H9 (cell line): Measurements from ENCODE around the gene ZKSCAN7. TPM values are rescaled to one million over a fixed set of nuclear protein-coding genes. Genes with fewer than 3 reads are reported as not detected.

Experiments used
- DNase-seq: peaks from one replicate; pipeline ENCODE4 v3.0.0-alpha.2; 2017
- H2AFZ ChIP-seq: one replicate; pipeline ENCODE4 v1.6.1; 2013; ENCODE audit warnings: mild to moderate bottlenecking, low read length, control low read depth, moderate library complexity
- H2AK5ac ChIP-seq: 2 replicates; pipeline ENCODE4 v1.6.1; 2013; ENCODE audit warnings: low read length, control low read depth, mixed read lengths; ENCODE audit not compliant: insufficient read length
- H2BK120ac ChIP-seq: one replicate; pipeline ENCODE4 v1.6.1; 2013; ENCODE audit warnings: low read depth, mild to moderate bottlenecking, low read length, control low read depth, inconsistent platforms; ENCODE audit not compliant: poor library complexity, severe bottlenecking
- H2BK12ac ChIP-seq: 2 replicates; pipeline ENCODE4 v1.6.1; 2013; ENCODE audit warnings: low read length, control low read depth, mixed read lengths, low read depth; ENCODE audit not compliant: insufficient read length
- H2BK15ac ChIP-seq: 2 replicates; pipeline ENCODE4 v1.6.1; 2013; ENCODE audit warnings: low read depth, low read length, control low read depth
- H2BK20ac ChIP-seq: one replicate; pipeline ENCODE4 v1.6.1; 2013; ENCODE audit warnings: low read depth, mild to moderate bottlenecking, low read length, control low read depth, inconsistent platforms; ENCODE audit not compliant: poor library complexity, severe bottlenecking
- H2BK5ac ChIP-seq: 2 replicates; pipeline ENCODE4 v1.6.1; 2013; ENCODE audit warnings: low read length, control low read depth, mixed read lengths; ENCODE audit not compliant: insufficient read length
- H3K14ac ChIP-seq: 2 replicates; pipeline ENCODE4 v1.6.1; 2013; ENCODE audit warnings: low read length, control low read depth; ENCODE audit not compliant: insufficient read depth
- H3K18ac ChIP-seq: 2 replicates; pipeline ENCODE4 v1.6.1; 2013; ENCODE audit warnings: low read depth, mild to moderate bottlenecking, mixed read lengths, low read length, control low read depth; ENCODE audit not compliant: insufficient read length
- H3K23ac ChIP-seq: 2 replicates; pipeline ENCODE4 v1.6.1; 2013; ENCODE audit warnings: low read length, control low read depth, mixed read lengths, low read depth; ENCODE audit not compliant: insufficient read length
- H3K23me2 ChIP-seq: 2 replicates; pipeline ENCODE4 v1.6.1; 2013; ENCODE audit warnings: low read depth, mild to moderate bottlenecking, mixed read lengths, low read length, control low read depth; ENCODE audit not compliant: insufficient read length, poor library complexity, severe bottlenecking
- H3K27ac ChIP-seq: 2 replicates; pipeline ENCODE4 v1.5.1; 2013; ENCODE audit warnings: low read length, control low read depth, mixed read lengths, low read depth; ENCODE audit not compliant: insufficient read length
- H3K27me3 ChIP-seq: 2 replicates; pipeline ENCODE4 v1.6.1; 2013; ENCODE audit warnings: low read length, control low read depth, inconsistent platforms; ENCODE audit not compliant: insufficient read depth
- H3K4ac ChIP-seq: 2 replicates; pipeline ENCODE4 v1.6.1; 2013; ENCODE audit warnings: low read depth, mild to moderate bottlenecking, control low read depth, inconsistent platforms, low read length, moderate library complexity
- H3K4me1 ChIP-seq: 2 replicates; pipeline ENCODE4 v1.6.1; 2013; ENCODE audit warnings: low read length, control low read depth, inconsistent platforms; ENCODE audit not compliant: insufficient read depth
- H3K4me2 ChIP-seq: 2 replicates; pipeline ENCODE4 v1.6.1; 2013; ENCODE audit warnings: low read length, control low read depth, mixed read lengths; ENCODE audit not compliant: insufficient read length, insufficient read depth
- H3K56ac ChIP-seq: 2 replicates; pipeline ENCODE4 v1.6.1; 2013; ENCODE audit warnings: low read depth, mild to moderate bottlenecking, mixed read lengths, low read length, control low read depth; ENCODE audit not compliant: insufficient read length
- H3K79me1 ChIP-seq: 2 replicates; pipeline ENCODE4 v1.6.1; 2013; ENCODE audit warnings: low read depth, mild to moderate bottlenecking, moderate library complexity, low read length, control low read depth, inconsistent platforms; ENCODE audit not compliant: insufficient read depth, poor library complexity, severe bottlenecking
- H3K79me2 ChIP-seq: 2 replicates; pipeline ENCODE4 v1.6.1; 2013; ENCODE audit warnings: low read length, control low read depth, inconsistent platforms; ENCODE audit not compliant: insufficient read depth
- H3K9ac ChIP-seq: 2 replicates; pipeline ENCODE4 v1.6.1; 2013; ENCODE audit warnings: low read length, control low read depth, mixed read lengths; ENCODE audit not compliant: insufficient read length; ENCODE audit errors: extremely low read depth
- H3K9me3 ChIP-seq: one replicate; pipeline ENCODE4 v1.6.1; 2013; ENCODE audit warnings: low read depth, low read length, inconsistent platforms; ENCODE audit not compliant: control insufficient read depth
- H3T11ph ChIP-seq: one replicate; pipeline ENCODE4 v1.6.1; 2013; ENCODE audit warnings: mild to moderate bottlenecking, low read length, control low read depth, inconsistent platforms
- H4K20me1 ChIP-seq: one replicate; pipeline ENCODE4 v1.6.1; 2013; ENCODE audit not compliant: control insufficient read depth, insufficient read length, insufficient read depth
- H4K5ac ChIP-seq: 2 replicates; pipeline ENCODE4 v1.6.1; 2013; ENCODE audit warnings: low read depth, mild to moderate bottlenecking, mixed read lengths, low read length, control low read depth; ENCODE audit not compliant: insufficient read length
- H4K8ac ChIP-seq: replicated peaks from 2 replicates; pipeline ENCODE4 v1.6.1; 2013; ENCODE audit warnings: low read length, control low read depth, mixed read lengths, low read depth; ENCODE audit not compliant: insufficient read length
- H4K91ac ChIP-seq: 2 replicates; pipeline ENCODE4 v1.6.1; 2013; ENCODE audit warnings: low read depth, mild to moderate bottlenecking, moderate library complexity, mixed read lengths, low read length, control low read depth; ENCODE audit not compliant: insufficient read length
- H3K27ac Mint-ChIP-seq, 3 experiments: 2 replicates in 2 of 3; 3 replicates in 1 of 3; pipeline ENCODE4 v1.8.0; 2020 to 2021; ENCODE audit warnings: mixed read lengths in 3 of 3, mild to moderate bottlenecking in 1 of 3, moderate library complexity in 1 of 3
- H3K27me3 Mint-ChIP-seq: 2 replicates; pipeline ENCODE4 v1.8.0; 2021; ENCODE audit warnings: low read depth, mild to moderate bottlenecking, moderate library complexity, mixed read lengths
- H3K36me3 Mint-ChIP-seq, 3 experiments: 2 replicates in 2 of 3; 3 replicates in 1 of 3; pipeline ENCODE4 v1.8.0; 2020 to 2021; ENCODE audit warnings: low read depth in 3 of 3, mixed read lengths in 3 of 3; ENCODE audit not compliant: insufficient read depth in 1 of 3
- H3K4me1 Mint-ChIP-seq, 2 experiments: 2 replicates each; pipeline ENCODE4 v1.8.0; 2020; ENCODE audit warnings: mixed read lengths in 2 of 2
- H3K4me3 Mint-ChIP-seq, 2 experiments: 2 replicates in 1 of 2; 3 replicates in 1 of 2; pipeline ENCODE4 v1.8.0; 2020 to 2021; ENCODE audit warnings: mild to moderate bottlenecking in 2 of 2, mixed read lengths in 2 of 2, moderate library complexity in 1 of 2
- H3K9me3 Mint-ChIP-seq, 2 experiments: 2 replicates in 1 of 2; 3 replicates in 1 of 2; pipeline ENCODE4 v1.8.0; 2020; ENCODE audit warnings: mild to moderate bottlenecking in 2 of 2, mixed read lengths in 2 of 2, moderate library complexity in 1 of 2
- WGBS: extraction: QIAGEN DNeasy Blood & Tissue Kit; methylation state at CpG from one replicate; pipeline ENCODE4 v1.1.7; 2013; ENCODE audit warnings: missing lambda C conversion rate, low lambda C conversion rate, mixed read lengths; ENCODE audit not compliant: insufficient read length; ENCODE audit errors: extremely low coverage; 5-methylcytosine and 5-hydroxymethylcytosine counted together
- total RNA-seq: library from RNA; stranded (reverse); gene quantifications from 2 replicates; pipeline ENCODE4 v1.2.1, GENCODE V29; 2021
- TF ChIP-seq, protein P1 (sequence below): fragments of 200-600 bp; sonication (generic); conservative IDR thresholded peaks from 3 replicates; pipeline ENCODE4 v1.8.0; 2021; ENCODE audit warnings: antibody characterized with exemption, mild to moderate bottlenecking

The ZKSCAN7 gene
- total RNA-seq, 1 experiment from 2014 or later: 8.7 TPM

DNA sequence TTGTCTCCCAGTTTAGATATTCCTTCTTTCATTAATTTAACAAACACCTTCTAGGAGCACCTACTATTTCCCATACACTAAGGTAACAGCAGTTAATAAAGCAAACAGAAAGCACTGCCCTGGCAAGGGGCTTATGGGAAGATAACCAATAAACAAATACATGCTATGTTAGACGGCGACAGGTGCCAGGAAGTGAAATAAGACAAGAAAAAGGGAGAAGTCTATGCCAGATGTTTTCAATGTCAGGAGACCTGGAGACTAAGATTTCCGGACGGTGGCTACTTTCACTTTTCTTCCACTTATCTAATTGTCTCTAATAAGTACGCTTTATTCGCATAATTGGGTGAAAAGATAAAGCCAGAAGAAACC, 45.0 kb upstream of the ZKSCAN7 start:
- H4K91ac ChIP-seq: no peak overlapping the region
- H3K56ac ChIP-seq: no peak overlapping the region
- H3K18ac ChIP-seq: no peak overlapping the region
- no peak overlapping the region for H2BK12ac ChIP-seq
- H3K14ac ChIP-seq: no peak overlapping the region
- H3K9ac ChIP-seq: peak overlapping the region; percentile 72
- Mint-ChIP-seq H3K36me3 (peaks cover 0 to 28% (median 21%) of the 10 kb centered on the region in 3 experiments; a peak in 5 of 7 replicates), H3K27me3 (no peaks in the 10 kb centered on the region), H3K4me1 (peaks cover 39% of the 10 kb centered on the region in 2 experiments), H3K9me3 (peaks cover 5 to 13% of the 10 kb centered on the region in 2 experiments), H3K27ac (no peak overlapping the region; a peak in 1 of 7 replicates), H3K4me3 (peak overlapping the region; percentile 93 to 94)
- no peak for DNase-seq
- TF ChIP-seq, protein P1, sequence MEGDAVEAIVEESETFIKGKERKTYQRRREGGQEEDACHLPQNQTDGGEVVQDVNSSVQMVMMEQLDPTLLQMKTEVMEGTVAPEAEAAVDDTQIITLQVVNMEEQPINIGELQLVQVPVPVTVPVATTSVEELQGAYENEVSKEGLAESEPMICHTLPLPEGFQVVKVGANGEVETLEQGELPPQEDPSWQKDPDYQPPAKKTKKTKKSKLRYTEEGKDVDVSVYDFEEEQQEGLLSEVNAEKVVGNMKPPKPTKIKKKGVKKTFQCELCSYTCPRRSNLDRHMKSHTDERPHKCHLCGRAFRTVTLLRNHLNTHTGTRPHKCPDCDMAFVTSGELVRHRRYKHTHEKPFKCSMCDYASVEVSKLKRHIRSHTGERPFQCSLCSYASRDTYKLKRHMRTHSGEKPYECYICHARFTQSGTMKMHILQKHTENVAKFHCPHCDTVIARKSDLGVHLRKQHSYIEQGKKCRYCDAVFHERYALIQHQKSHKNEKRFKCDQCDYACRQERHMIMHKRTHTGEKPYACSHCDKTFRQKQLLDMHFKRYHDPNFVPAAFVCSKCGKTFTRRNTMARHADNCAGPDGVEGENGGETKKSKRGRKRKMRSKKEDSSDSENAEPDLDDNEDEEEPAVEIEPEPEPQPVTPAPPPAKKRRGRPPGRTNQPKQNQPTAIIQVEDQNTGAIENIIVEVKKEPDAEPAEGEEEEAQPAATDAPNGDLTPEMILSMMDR: no peak
- H3K23me2 ChIP-seq: no peaks in the 10 kb centered on the region
- peaks cover 7% of the 10 kb centered on the region; the same call in 1 of the 2 replicates for H3K79me2 ChIP-seq
- H3K27me3 ChIP-seq: no peaks in the 10 kb centered on the region
- H3T11ph ChIP-seq: no peak overlapping the region
- no peak overlapping the region for H4K8ac ChIP-seq
- H3K9me3 ChIP-seq: no peaks in the 10 kb centered on the region
- no peak overlapping the region for H2BK5ac ChIP-seq
- H2BK120ac ChIP-seq: no peak overlapping the region
- H3K4me1 ChIP-seq: peaks cover 3% of the 10 kb centered on the region; the same call in 1 of the 2 replicates
- H3K27ac ChIP-seq: no peak overlapping the region
- H3K23ac ChIP-seq: no peak overlapping the region
- no CpG with 5 or more reads among the region's 6 CpGs for WGBS
- no peak overlapping the region for H2AK5ac ChIP-seq
- H3K4me2 ChIP-seq: peak overlapping the region; percentile 90
- H4K20me1 ChIP-seq: no peaks in the 10 kb centered on the region
- peaks cover 3% of the 10 kb centered on the region for H3K79me1 ChIP-seq
- no peak overlapping the region for H3K4ac ChIP-seq
- H2AFZ ChIP-seq: no peak overlapping the region
- no peak overlapping the region for H2BK15ac ChIP-seq
- no peak overlapping the region for H2BK20ac ChIP-seq
- no peak overlapping the region for H4K5ac ChIP-seq
